Activated CD8-positive, alpha-beta memory T cell treated with anti-CD3 and anti-CD28 coated beads, Interleukin-2, amount 50 U/mL, for 48 hours (primary cell): ENCODE measurements around the gene PCED1A.
A peak's percentile ranks its signal among the peaks of the same experiment; 100 is the strongest.
"Not testable (repeated sequence)": the region's sequence is repeated elsewhere in the genome, so short reads cannot be mapped to it uniquely, and the experiment has no call there.

Experiments used
- DNase-seq: peaks from one replicate; pipeline ENCODE4 v3.0.0-alpha.2; 2020

PCED1A gene

GRCh38 chr20:2865101-2865500, 24.6 kb upstream of the PCED1A start:
- DNase-seq = no peak

GRCh38 chr20:2864626-2865025, 24.2 kb upstream of the PCED1A start:
- no peak for DNase-seq

GRCh38 chr20:2859330-2860121, 19.1 kb upstream of the PCED1A start:
- no peak for DNase-seq

- no peak for DNase-seq
Observed at GRCh38 chr20:2858591-2858990, 18.1 kb upstream of the PCED1A start.

- DNase-seq = peak; percentile 49
Observed at GRCh38 chr20:2851086-2851485, 10.6 kb upstream of the PCED1A start.

- peak; percentile 3 for DNase-seq
Observed at GRCh38 chr20:2849529-2849928, 9.1 kb upstream of the PCED1A start.

GRCh38 chr20:2847802-2848201, 7.3 kb upstream of the PCED1A start:
- DNase-seq = no peak

GRCh38 chr20:2846698-2847097, 6.2 kb upstream of the PCED1A start:
- DNase-seq = no peak

- DNase-seq = no peak
Observed at GRCh38 chr20:2845607-2846006, 5.2 kb upstream of the PCED1A start.

GRCh38 chr20:2840967-2841531, 594 bp upstream of the PCED1A start:
- DNase-seq = peak; percentile 78

GRCh38 chr20:2839732-2840137, 720 bp downstream of the PCED1A start:
- no peak for DNase-seq

GRCh38 chr20:2838847-2839671, 1.4 kb downstream of the PCED1A start:
- peak; percentile 52 for DNase-seq

- DNase-seq = peak; percentile 46
Observed at GRCh38 chr20:2838170-2838797, 2.2 kb downstream of the PCED1A start.

- peak; percentile 46 for DNase-seq
Observed at GRCh38 chr20:2837221-2837960, 3.1 kb downstream of the PCED1A start.

- DNase-seq = no peak
Observed at GRCh38 chr20:2836035-2836434, 4.4 kb downstream of the PCED1A start.

- DNase-seq = no peak
Observed at GRCh38 chr20:2835331-2835796, 5.1 kb downstream of the PCED1A start.

GRCh38 chr20:2834401-2835110, 5.9 kb downstream of the PCED1A start:
- DNase-seq = no peak

- DNase-seq = no peak
Observed at GRCh38 chr20:2833761-2834160, 6.7 kb downstream of the PCED1A start.

GRCh38 chr20:2831206-2831605, 9.2 kb downstream of the PCED1A start:
- DNase-seq = not testable (repeated sequence)

GRCh38 chr20:2829376-2829775, 11.1 kb downstream of the PCED1A start:
- peak; percentile 17 for DNase-seq

GRCh38 chr20:2826655-2827054, 13.8 kb downstream of the PCED1A start:
- DNase-seq = no peak

- DNase-seq = no peak
Observed at GRCh38 chr20:2825761-2826160, 14.7 kb downstream of the PCED1A start.
